NCI-H526 treated with DMSO at 0.1 percent for 48 hours (cell line): ENCODE data around the gene NABP1.
A peak's percentile ranks its signal among the peaks of the same experiment; 100 is the strongest.

Source experiments
- DNase-seq: peaks from one replicate; lab custom pipeline; 2025; lab: John Stamatoyannopoulos, UW

NABP1 gene

DNA sequence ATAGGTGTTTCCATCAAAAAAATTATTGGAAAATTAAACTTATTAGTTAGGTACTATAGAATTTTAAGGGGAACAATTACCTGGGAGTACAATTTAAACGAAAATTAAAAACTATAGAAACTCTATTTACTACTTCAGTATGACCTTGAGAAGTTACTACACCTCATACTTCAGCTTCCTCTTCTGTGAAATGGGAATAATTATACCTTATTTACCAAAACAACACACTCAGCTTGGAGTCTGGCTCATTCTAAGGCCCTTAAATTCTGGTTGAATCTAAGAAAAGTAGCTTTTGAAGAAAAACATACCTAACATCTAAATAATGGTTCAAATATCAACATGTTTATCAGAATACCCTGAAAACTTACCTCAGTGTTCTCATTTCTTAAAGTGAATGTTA is 2.7 kb downstream of the NABP1 start:
- DNase-seq = no peak

DNA sequence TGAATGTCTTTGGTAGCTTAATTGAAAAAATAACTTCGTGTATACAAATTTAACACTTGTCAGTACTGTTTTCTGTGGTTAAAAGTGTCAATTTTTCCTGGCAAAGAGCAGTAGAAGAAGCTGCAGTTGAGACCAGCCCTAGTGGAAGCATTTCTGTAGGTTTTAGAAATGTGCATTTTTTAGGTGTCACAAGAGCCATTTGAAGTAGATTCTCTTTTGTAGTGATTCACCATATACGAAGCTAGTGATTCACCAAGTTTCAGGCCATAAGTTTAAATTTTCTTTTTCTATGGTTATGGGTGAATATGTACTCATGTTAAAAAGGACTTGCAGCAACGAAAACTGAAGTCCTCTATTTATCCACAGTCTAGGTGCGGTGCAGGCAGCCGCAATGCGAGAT is 4.2 kb downstream of the NABP1 start:
- DNase-seq = no peak

DNA sequence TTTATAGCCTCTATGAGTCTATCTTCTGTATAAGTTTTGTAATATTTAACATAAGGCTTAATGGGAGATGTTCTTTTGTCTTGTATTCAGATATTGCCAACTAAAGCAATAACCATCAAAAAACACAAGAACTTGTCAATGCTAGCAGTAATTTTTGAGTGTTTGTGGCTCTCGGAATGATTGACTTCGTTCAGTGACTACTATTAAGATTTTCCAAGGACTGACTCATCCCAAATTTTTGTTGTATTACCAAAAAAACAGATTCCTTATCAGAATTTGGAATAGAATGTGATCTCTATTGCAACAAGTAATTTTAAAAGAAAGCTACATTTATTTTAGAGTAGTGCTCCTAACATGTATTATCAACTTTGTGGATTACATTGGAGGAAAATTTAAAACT is 8.1 kb downstream of the NABP1 start:
- DNase-seq = no peak

DNA sequence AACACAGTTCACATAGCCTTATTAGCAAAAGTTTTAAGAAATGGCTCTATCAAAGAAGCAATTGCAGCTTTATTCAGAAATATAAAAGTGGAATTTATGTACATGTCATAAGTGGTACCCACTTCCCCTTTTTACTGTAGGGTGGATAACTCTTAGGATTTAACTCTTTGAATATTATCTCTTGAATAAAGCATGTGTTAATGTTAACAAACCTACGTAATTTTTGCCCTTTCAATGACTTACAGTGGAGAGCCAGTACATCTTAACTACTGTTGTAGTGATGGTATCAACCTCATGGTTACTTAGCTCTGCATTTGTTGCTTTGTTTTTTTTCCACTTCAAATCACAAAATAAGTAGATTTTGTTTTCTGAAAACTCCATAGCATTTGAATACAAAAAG is 8.8 kb downstream of the NABP1 start:
- DNase-seq = no peak

DNA sequence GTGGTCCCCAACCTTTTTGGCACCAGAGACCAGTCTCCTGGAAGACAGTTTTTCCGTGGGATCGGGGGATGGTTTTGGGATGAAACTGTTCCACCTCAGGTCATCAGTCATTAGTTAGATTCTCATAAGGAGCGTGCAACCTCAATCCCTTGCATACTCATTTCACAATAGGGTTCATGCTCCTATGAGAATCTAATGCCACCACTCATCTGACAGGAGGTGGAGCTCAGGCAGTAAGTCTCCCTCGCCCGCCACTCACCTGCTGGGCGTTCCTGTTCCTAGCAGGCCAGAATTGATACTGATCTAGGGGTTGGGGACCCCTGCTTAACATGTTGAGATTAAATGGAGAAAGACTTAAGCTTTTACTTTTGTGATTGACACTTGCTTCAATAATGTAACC is 9.9 kb downstream of the NABP1 start:
- no peak for DNase-seq

DNA sequence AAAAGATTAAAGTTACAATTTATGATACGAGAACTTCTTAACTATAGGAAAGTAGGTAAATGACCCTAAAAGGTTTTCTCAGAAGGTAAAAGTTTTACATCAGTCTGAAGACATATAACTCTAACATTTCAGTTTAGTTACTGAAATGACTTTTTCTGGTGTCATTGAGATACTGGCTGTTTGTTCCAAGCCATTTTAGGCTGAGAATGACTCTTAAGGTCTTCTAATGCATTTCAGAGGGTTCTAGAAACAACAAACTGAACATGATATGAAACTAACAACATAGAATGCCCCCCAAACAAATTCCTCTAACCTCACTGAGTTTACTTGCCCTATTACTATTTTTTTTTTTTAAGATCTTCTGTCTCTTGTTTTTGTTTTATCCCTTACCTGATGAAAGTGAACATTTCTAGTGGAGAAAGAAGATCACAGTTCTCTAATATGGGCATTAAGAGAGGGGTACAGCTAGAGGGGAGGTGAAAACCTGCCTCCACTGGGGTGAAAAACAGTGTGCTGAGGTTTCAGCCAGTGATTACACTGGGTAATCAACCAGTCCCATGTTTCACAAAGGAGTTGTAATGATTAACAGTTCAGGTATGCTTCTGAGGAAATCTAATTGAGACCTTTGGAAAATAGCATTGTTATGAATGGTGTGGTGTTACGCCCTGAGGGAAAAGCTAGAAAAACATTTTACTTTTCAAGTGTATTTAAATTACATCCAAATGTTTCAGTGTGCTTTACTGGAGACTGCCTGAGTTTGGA is 11.2 kb downstream of the NABP1 start:
- DNase-seq = peak; percentile 32

DNA sequence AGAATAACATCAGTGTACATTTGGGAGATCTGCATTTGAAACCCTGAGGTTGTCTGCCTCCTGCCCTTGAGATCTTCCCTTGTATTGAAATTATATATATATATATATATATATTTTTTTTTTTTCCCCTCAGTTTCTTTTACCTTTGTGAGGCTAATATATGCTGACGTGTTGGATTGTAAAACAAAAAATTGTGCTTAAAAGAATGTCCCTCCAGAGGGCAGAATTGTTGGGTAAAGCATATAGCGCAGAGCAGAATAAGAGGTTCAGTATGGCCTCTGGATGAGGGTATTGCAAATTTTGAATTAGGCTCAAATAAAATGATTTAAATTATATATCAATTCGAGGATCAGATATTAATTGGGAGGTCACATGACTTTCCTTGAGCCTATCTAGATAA is 12.4 kb downstream of the NABP1 start:
- DNase-seq = no peak

DNA sequence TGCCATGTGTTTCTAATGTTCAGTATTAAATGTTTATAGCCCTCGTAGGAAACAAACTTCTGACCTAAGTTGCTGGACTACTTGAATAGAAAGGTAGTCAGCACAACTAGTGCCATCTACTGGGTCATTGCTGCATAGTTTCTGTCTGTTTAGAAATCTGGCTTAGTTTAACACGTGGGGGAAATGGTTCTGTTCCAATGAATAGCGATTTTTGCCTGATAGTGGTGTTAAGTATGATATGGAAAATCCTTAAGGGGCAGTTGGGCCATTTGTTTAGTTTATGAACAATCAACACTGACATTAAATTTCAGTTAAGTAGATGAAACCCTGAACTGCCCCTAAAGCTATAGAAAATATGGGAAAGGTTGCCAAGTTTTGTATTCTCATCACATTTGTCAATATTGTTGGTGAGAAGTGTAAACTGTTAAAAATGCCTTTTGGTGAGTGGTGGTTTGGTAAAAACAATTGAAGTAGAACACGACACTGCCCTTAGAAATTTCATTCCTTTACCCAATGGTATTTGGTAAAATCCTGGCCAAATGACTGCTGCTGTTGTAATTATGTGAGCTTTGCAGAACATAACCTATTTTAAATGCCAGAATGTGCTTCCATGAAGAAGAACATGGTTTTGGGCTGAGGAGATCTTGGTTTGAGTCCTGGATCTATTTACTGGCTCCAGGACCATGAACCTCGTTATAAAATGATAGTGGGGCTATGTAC is 13.2 kb downstream of the NABP1 start:
- peak; percentile 41 for DNase-seq

DNA sequence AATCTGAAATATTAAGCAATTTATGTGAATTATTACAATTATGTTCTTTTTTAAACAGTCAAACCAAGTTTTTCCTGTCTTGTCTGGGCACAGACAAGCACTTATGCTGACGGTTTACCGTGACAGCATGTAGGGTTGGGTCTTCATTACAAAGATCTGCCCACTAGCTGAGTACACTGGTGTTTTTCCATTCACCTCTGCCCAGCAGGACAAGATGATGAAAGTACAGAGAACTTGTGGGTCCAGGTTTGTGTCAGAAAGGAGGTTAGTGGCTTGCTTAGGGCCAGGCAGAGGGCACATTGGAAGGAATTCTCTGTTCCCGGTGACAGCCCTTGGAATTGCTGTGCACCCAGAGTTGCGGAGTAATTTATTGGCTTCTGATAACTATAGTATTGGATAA is 14.0 kb downstream of the NABP1 start:
- DNase-seq = no peak

DNA sequence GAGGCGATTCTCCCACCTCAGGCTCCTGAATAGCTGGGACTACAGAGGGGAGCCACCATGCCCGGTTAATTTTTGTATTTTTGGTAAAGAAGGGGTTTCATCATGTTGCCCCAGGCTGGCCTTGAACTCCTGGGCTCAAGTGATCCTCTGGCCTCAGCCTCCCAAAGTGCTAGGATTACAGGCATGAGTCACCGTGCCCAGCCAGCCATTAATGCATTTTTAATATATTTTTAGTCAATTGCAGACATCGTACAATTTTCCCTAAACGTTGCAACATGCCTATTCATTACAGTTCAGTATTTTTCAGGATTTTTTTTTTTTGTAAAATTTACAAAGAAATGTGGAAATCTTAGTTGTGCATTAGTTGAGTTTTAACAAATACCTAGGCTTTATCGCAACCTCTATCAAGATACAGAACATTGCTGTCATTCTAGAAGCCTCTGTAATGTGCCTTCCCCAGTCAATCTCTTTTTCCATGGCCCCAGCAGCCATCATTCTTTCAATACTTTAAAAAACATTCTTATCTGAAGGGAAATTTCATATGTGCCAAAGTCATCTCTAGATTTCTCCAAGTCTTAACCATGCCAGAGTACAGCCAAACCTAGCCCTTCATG is 14.7 kb downstream of the NABP1 start:
- no peak for DNase-seq

DNA sequence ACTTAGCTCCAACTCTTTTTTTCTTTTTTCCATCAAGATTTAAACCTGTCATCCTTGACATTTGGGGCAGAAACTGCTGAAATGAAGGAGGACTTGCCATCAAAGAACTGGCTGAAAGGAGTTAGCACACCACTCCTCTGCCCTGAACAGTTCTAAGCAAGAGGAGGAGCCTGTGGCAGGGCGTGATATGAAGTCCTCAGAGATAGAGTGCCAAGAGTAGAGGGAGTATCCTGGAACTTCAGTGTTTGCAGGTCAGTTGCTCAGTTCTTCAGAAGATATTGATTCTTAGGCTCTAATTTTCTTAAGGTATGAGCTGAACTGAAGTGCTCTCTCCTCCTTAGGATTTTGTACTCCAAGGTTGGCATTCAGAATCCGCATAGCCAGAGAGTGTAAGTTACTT is 15.2 kb downstream of the NABP1 start:
- no peak for DNase-seq

DNA sequence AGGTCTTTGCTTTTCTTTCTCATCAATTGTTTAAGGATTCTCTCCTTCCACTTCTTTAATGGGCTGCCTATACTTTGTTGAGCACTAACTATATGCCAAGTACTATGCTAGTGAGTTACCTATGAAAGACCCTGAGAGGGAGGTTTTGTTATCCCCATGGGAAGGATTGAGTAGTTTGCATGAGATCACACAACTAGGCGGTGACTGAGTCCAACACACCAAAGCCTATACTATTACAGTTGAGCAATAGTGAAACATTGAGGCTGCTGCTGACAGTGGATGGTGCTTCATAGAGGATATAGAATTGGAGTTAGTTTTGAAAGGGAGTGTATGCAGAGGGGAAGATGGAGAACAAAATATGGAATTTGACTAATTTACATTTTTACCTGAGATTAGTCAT is 15.8 kb downstream of the NABP1 start:
- DNase-seq = no peak

DNA sequence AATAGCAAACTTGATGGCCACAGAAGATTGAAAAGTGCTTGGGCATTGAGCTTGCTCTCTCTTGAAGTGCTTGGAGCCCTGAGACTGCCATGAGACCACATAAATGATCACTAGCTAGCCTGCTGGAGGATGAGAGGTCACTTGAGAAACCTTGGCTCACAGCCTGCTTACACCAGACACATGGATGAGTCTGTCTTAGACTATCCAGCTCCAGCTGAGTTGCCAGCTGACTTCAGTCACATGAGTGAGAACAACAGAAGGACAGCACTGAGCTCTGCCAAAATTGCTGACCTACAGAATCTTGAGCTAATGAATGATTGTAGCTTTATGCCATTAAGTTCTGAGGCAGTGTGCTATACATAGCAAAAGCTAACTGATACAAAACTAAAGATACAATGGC is 18.1 kb downstream of the NABP1 start:
- no peak for DNase-seq

DNA sequence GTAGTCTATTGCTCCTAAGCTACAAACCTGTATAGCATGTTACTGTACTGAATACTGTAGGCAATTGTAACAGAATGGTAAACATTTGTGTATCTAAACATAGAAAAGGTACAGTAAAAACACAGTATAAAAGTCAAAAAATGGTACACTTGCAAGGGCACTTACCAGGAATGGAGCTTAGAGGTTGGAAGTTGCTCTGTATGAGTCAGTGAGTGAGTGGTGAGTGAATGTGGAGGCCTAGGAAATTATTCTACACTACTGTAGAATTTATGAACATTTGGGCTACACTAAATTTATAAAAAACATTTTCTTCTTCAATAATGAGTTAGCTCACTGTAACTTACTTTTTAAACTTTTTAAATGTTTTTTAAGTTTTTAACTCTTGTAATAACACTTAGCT is 19.0 kb downstream of the NABP1 start:
- no peak for DNase-seq

DNA sequence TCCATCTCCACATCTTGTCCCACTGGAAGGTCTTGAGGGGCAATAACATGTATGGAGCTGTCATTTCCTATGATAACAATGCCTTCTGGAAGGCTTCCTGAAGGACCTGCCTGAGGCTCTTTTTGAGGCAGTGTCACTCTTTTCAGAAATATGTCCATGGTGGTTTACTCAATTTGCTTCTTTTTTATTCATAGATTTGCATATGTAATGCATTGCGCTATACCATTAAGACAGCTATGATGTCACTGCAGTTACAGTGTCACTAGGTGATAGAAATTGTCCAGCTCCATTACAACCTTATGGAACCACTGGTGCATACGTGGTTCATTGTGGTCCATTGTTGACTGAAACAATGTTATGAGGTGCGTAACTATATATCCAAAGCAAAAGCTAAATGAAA is 19.9 kb downstream of the NABP1 start:
- no peak for DNase-seq

DNA sequence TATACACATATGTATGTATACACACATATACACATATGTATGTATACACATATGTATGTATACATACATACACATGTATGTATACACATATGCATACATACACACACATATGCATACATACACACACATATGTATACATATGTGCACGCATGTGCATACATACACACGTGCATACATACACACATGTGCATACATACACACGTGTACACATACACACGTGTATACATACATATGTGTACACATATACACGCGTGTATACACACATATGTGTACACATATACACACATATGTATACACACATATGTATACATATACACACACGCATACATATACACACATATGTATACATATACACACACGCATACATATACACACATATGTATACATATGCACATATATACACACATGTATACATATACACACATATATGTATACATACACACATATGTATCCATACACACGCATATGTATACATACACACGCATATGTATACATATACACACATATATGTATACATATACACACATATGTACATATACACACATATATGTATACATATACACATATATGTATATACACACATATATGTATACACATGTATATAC is 21.5 kb downstream of the NABP1 start:
- no peak for DNase-seq

DNA sequence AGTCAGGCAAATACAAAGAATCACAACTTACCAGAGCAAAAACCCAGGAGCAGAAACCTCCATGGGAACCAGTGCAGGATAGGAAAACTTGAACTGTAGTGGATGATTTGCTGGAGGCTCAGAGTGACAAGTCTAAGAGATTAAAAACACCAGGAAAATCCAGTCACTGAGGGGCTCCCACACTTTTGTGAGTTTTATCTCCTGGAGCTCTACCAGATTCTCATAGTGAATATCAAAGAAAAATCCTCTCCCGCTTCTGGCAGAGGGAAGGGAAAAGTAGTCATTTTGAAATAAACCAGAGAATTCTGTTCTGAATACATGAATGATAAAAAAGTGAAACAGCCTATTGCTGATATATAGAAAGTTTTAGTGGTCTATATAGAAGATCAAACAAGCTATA is 23.1 kb downstream of the NABP1 start:
- no peak for DNase-seq

DNA sequence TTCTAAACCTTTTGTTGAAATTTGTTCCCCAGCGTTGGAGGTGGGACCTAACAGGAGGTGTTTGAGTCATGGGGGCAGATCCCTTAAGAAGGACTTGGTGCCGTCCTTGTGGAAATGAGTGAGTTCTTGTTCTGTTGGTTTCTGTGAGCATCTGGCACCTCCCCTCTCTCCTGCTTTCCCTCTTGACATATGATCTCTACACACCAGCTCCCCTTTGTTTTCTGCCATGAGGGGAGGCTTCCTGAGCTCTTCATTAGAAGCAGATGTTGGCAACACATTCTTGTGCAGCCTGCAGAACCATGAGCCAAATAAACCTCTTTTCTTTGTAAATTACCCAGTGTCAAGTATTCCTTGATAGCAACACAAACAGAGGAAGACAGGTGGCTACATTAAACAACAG is 23.8 kb downstream of the NABP1 start:
- no peak for DNase-seq

DNA sequence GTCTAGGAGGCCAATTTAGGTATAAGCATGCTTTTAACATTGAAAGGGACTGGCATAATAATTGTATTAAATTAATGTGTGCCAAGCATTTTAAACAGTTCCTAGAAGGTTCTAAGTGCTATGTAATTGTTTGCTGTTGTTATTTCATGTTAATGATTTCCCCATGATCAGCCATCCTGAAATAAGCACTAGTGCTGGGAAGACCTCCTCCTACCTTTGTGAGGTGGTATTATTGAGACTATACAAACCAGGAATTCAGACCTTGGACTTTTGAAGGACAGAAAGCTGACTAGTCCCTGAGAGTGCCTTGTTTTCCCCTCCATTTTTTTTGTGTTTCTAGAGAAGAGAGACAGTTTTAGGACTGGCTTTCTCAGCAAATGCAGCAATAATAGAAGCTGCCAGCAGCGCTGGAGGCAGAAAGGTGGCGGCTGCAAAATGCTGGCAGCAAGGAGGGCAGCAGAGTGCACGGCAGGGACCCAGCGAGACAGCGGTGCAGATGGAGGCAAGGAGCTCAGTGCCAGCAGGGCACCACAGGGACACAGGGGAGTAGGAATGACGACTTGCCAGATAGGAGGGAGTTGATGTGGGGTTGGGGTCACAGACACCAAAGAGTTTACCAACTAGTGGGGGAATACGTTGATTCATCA is 25.3 kb downstream of the NABP1 start:
- DNase-seq = peak; percentile 76

DNA sequence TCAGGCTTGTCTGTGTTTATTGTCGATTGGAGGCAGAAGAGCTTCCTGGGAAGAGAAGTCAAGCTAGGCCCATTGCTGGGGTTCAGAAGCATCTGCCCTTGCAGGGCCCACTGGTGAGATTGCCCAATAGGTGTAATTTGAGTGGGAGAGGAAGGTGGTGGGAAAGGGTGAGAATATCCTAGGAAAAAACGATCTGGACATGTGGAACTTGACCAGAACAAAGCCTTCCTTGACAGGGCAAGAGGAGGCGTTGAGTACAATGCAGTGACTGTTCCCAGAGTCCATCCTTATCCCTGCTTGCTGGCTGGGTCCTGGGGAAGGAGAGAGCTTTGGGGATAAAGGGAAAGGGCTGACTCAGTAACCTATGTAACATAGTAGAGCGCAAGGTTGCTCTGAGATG is 27.1 kb downstream of the NABP1 start:
- DNase-seq = no peak

DNA sequence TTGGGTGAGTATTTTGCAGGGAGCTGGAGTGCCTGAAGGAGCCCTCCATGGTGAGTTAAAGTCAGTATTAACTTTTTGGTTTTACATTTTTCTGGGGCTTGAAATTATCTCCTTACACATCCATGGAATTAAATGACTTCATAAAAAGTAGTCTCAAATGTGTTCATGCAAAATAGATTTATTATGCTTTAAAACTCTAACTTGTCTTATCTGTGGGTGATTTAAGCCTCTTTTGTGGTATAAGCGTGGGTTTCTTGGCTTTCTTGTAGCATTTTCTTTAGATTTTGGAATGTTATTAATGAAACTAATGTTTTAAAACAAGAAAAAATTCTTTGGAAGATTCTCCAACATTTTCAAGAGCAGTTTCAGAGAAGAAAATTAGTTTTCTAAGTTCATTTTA is 27.8 kb downstream of the NABP1 start:
- no peak for DNase-seq

DNA sequence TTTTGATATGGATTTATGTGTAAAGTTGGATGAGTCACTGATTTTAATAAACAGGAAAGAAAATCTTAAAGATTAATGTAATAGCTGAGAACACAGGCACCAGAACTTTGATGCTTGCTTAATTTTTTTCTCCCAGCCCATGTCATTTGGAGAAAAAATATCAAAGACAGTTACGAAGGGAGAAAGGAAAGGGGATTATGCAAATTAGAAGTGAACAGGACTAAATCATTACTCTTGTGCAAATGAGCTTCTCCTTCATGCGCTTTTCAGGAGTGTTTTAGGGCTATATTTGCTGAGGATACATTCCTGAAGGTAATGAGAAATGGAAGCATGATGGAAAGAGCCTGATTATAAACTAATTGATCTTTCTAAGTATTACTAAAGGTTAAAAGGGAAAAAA is 28.9 kb downstream of the NABP1 start:
- peak; percentile 36 for DNase-seq

DNA sequence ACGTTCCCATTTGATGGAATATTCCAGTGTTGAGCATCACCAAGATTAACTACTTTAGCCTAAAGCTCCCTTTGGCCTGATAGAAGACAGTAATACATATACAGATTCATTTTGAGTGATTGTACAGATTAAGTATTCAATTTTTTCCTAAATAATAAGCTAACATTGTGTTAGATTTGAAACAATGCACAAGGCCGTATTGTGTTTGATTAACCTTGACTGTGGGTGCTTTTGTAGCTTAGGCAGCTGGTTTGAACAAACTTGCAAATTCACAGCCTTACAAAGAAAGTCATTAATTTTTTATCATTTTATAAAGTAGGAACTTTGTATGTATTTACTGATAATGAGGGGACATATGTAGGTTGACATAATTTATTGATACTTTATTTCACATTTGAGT is 29.6 kb downstream of the NABP1 start:
- DNase-seq = no peak
